ENCODE results near the gene RPS6KA3. TPM values are rescaled to one million over a fixed set of nuclear protein-coding genes. Genes with fewer than 3 reads are reported as not detected.
"Not testable (repeated sequence)": the region's sequence is repeated elsewhere in the genome, so short reads cannot be mapped to it uniquely, and the experiment has no call there.

The RPS6KA3 gene
- total RNA-seq, 1 donor from 2014 or later: 55.3 TPM

- no peak for DNase-seq (ENCODE audit: low spot score)
- H3K27ac Mint-ChIP-seq: peak overlapping the region; percentile 44
- peaks cover 59% of the 10 kb centered on the region for H3K36me3 Mint-ChIP-seq (ENCODE audit: low read depth)
- peaks cover 32% of the 10 kb centered on the region for H3K4me1 Mint-ChIP-seq (ENCODE audit: low read depth)
- no peak overlapping the region for H3K4me3 Mint-ChIP-seq (ENCODE audit: low read depth)
- no peaks in the 10 kb centered on the region for H3K9me3 Mint-ChIP-seq
- intact Hi-C loops (cut with micrococcal nuclease): no loop called here
- H3K27me3 Mint-ChIP-seq (ENCODE audit: low read depth): no peaks in the 10 kb centered on the region
These were observed 60.6 kb downstream of the RPS6KA3 start for GRCh38 chrX:20205927-20206708.

DNA sequence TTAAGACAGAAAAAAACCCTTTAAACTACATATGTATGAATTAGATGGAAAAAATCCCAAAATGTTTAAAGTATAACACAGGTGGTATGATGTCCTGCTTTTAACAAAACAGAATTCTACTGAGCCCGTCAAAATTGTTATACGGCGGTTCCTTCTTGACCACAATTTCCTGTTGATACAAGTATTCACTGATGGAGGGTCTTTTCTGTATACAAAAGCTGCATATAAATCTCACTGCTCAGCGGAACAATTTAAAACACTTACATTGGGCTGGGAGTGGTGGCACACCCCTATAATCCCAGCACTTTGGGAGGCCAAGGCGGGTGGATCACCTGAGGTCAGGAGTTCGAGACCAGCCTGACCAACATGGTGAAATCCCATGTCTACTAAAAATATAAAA, 62.4 kb downstream of the RPS6KA3 start:
- Mint-ChIP-seq H3K9me3 (no peaks in the 10 kb centered on the region), H3K27ac (no peak overlapping the region), H3K4me1 (ENCODE audit: low read depth) (peaks cover 22% of the 10 kb centered on the region), H3K4me3 (ENCODE audit: low read depth) (no peak overlapping the region), H3K27me3 (ENCODE audit: low read depth) (no peaks in the 10 kb centered on the region), H3K36me3 (ENCODE audit: low read depth) (peaks cover 65% of the 10 kb centered on the region)
- no peak for DNase-seq (ENCODE audit: low spot score)
- intact Hi-C loops (cut with micrococcal nuclease): no loop called here

DNA sequence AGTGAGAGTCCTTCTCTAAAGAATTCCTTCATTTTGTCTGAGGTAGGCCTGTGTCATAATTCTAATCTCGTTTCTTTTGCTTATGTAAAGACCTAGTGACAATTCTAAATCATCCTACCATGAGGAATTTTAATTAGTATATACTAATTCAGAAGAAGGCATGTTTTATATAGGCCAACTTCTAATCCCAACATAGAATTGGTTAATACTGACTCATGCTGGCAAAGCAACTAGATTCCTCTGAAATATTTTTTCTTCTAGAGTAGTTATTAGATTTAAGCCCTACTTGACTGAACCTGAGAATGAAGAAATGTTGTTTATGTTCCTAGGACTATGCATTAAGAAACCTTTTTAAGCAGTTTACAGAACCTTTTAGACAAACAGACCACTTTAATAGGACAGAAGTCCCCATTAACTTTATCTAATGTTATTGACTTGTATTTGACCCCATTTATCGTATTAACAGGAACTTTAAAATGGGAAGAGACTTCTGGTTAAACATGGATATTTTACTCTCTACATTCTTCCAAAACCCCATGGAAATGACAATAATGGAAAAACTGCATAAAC, 69.0 kb downstream of the RPS6KA3 start:
- no peak for DNase-seq (ENCODE audit: low spot score)
- Mint-ChIP-seq H3K4me1 (ENCODE audit: low read depth) (peaks cover 12% of the 10 kb centered on the region), H3K4me3 (ENCODE audit: low read depth) (no peak overlapping the region), H3K27ac (no peak overlapping the region), H3K9me3 (no peaks in the 10 kb centered on the region), H3K27me3 (ENCODE audit: low read depth) (no peaks in the 10 kb centered on the region), H3K36me3 (ENCODE audit: low read depth) (peaks cover 66% of the 10 kb centered on the region)
- intact Hi-C loops (cut with micrococcal nuclease): no loop called here

DNA sequence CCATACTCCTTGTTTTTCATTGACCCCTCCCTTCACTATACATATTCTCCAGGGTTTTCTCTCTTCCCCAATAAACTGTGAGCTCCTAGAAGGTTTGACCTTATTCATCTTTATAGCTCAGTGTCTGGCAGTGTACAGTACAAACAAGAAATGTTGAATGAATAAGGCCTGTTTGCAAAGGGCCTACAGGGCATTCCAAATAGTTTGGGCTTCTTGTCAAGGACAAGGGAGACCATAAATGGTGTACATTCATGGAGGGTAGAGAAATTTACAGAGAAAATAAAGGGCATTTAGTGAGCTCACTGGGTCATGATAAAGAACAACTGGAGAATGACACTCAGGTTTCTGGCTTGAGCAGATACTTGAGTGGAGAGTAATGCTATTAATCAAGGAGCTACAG, 77.5 kb downstream of the RPS6KA3 start:
- Mint-ChIP-seq H3K36me3 (ENCODE audit: low read depth) (peaks cover 47% of the 10 kb centered on the region), H3K4me1 (ENCODE audit: low read depth) (no peaks in the 10 kb centered on the region), H3K4me3 (ENCODE audit: low read depth) (no peak overlapping the region), H3K27me3 (ENCODE audit: low read depth) (no peaks in the 10 kb centered on the region), H3K27ac (no peak overlapping the region), H3K9me3 (no peaks in the 10 kb centered on the region)
- intact Hi-C loops (cut with micrococcal nuclease): no loop called here
- no peak for DNase-seq (ENCODE audit: low spot score)

DNA sequence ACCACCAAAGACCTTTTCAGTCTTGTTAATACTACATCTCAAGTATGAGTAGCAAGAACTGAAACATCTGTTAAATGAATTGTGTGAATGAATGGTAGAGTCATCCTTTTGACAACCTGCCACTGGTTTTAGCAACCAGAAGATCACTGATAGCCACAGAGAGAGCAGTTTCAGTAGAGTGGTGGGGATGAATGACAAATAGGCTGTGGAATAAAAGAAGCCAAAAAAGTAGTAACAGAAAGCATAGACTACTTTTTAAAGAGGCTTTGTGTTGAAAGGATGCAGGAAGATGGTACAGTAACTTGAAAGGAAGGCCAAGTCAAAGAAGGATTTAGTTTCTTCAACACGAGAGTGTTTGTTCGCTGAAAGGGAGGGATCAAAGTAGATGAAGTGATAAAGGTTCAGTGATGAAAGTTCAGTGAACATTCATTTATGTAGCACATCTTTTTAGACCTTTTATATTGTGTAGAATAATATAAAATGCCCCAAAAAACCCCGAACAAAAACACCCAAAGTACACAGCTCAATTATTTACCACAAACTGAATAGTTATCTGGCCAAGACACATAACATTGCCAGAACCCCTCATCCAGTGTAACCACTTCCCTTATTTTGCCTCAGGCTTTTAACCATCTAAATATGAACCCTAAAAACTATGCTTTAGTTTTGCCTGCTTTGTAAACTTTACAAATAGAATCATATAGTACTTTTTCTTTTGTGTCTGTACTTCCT, 84.9 kb downstream of the RPS6KA3 start:
- intact Hi-C loops (cut with micrococcal nuclease): no loop called here
- H3K4me1 Mint-ChIP-seq (ENCODE audit: low read depth): peaks cover 14% of the 10 kb centered on the region

DNA sequence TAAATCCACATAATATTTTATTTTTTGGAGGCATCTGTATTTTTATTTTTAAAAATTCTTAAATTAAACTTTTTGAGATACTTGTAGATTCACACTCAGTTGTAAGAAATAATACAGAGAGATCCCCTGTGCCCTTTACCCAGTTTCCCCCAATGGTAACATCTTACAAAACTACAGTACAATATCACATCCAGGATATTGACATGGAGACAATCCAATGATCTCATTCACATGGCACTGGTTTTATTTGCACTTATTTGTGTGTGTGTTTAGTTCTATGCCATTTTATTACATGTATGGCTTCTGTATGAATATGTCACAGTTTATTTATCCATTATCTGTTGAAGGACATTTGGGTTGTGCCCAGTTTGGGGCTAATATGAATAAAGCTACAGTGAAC, 89.6 kb downstream of the RPS6KA3 start:
- intact Hi-C loops (cut with micrococcal nuclease): no loop called here
- Mint-ChIP-seq H3K4me1 (ENCODE audit: low read depth) (peaks cover 7% of the 10 kb centered on the region), H3K27ac (no peak overlapping the region), H3K27me3 (ENCODE audit: low read depth) (no peaks in the 10 kb centered on the region), H3K4me3 (ENCODE audit: low read depth) (no peak overlapping the region), H3K36me3 (ENCODE audit: low read depth) (peaks cover 44% of the 10 kb centered on the region), H3K9me3 (no peaks in the 10 kb centered on the region)
- no peak for DNase-seq (ENCODE audit: low spot score)

More for the DNA sequence above, 84.9 kb downstream of the RPS6KA3 start:
- Mint-ChIP-seq H3K4me3 (ENCODE audit: low read depth) (peak overlapping the region; percentile 33), H3K27me3 (ENCODE audit: low read depth) (no peaks in the 10 kb centered on the region), H3K27ac (peak overlapping the region; percentile 92), H3K36me3 (ENCODE audit: low read depth) (peaks cover 59% of the 10 kb centered on the region), H3K9me3 (no peaks in the 10 kb centered on the region)
- DNase-seq (ENCODE audit: low spot score): no peak

DNA sequence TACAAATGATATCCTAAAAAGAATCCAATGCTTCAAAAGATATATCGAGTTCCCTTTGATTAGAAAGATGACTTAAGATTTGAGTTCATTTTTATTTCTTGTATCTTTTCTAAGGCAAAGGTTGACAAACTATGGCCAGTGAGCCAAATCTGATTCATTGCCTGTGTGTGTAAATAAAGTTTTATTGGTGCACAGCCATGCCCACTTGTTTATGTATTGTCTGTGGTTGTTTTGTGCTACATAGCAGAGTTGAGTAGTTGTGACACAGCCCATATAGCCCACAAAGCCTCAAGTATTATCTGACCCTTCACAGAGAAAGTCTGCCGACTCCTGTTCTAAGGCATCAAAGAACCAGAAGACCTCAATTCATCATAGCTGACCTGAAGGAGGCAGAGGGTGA, 92.9 kb downstream of the RPS6KA3 start:
- Mint-ChIP-seq H3K27ac (no peak overlapping the region), H3K9me3 (no peaks in the 10 kb centered on the region), H3K36me3 (ENCODE audit: low read depth) (peaks cover 34% of the 10 kb centered on the region), H3K27me3 (ENCODE audit: low read depth) (no peaks in the 10 kb centered on the region), H3K4me1 (ENCODE audit: low read depth) (no peaks in the 10 kb centered on the region), H3K4me3 (ENCODE audit: low read depth) (no peak overlapping the region)
- intact Hi-C loops (cut with micrococcal nuclease): no loop called here
- DNase-seq (ENCODE audit: low spot score): no peak

DNA sequence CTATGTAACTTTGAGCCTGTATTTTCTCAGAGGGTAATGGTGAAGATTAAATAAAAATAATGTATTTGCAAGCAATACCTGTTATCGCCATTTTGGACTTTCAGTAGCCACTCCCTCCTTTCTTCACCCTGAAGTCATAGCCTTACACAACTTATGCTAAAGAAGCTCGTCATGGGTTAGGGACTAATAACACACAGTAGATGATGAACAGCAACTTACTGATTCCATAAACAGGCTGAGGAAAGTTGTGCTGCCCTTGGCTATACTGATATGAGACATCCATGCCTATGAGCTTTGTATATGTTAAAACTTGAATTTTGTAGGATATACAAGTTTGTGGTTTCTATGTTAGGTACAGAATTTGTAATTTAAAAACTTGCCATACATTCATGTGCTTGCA, 93.4 kb downstream of the RPS6KA3 start:
- no peaks in the 10 kb centered on the region for H3K4me1 Mint-ChIP-seq (ENCODE audit: low read depth)
- no peak for DNase-seq (ENCODE audit: low spot score)
- intact Hi-C loops (cut with micrococcal nuclease): no loop called here
- H3K27me3 Mint-ChIP-seq (ENCODE audit: low read depth): no peaks in the 10 kb centered on the region
- H3K27ac Mint-ChIP-seq: no peak overlapping the region
- H3K9me3 Mint-ChIP-seq: no peaks in the 10 kb centered on the region
- H3K4me3 Mint-ChIP-seq (ENCODE audit: low read depth): no peak overlapping the region
- peaks cover 33% of the 10 kb centered on the region for H3K36me3 Mint-ChIP-seq (ENCODE audit: low read depth)

GRCh38 chrX:20171887-20172286, 94.8 kb downstream of the RPS6KA3 start:
- Mint-ChIP-seq H3K4me1 (ENCODE audit: low read depth) (no peaks in the 10 kb centered on the region), H3K36me3 (ENCODE audit: low read depth) (peaks cover 32% of the 10 kb centered on the region), H3K4me3 (ENCODE audit: low read depth) (no peak overlapping the region), H3K27me3 (ENCODE audit: low read depth) (no peaks in the 10 kb centered on the region), H3K9me3 (no peaks in the 10 kb centered on the region), H3K27ac (no peak overlapping the region)
- no peak for DNase-seq (ENCODE audit: low spot score)
- intact Hi-C loops (cut with micrococcal nuclease): loop anchor here (1.0 kb wide), 1 partner anchor 10 kb away; no protein-coding TSS in a partner anchor

- intact Hi-C loops (cut with micrococcal nuclease): loop anchor here (1.0 kb wide), 1 partner anchor 10 kb away; no protein-coding TSS in a partner anchor
- DNase-seq (ENCODE audit: low spot score); H3K27ac Mint-ChIP-seq; H3K9me3 Mint-ChIP-seq; H3K4me3 Mint-ChIP-seq (ENCODE audit: low read depth); H3K4me1 Mint-ChIP-seq (ENCODE audit: low read depth); H3K27me3 Mint-ChIP-seq (ENCODE audit: low read depth): not testable (repeated sequence)
- peaks cover 49% of the 10 kb centered on the region for H3K36me3 Mint-ChIP-seq (ENCODE audit: low read depth)
These were observed 104.2 kb downstream of the RPS6KA3 start for GRCh38 chrX:20162516-20162915.

DNA sequence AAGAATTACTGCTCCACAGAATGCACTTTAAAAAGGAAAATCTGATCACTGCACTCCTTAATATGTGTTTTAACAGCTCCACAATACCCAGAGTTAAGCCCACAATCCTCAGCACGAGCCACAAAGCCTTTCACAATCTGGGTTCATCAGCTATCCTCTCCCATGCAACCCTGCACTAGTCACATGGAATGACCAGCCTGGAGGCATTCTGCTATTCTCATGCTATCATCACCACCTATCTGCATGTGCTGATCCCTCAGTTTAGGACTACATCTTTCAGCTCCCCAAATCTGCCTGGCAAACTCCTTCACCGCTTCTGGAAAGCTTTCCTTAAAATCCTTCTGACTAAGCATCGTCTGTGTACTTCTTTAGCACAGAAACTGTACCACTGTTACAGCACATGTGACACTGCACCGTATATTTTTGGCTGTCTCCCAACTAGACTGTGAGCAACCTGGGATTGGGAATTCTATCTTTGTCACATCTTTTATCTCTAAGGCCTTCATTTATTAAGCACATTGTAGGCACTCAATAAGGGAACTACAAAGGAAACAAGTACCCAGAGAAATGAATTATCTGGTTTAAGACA, 106.8 kb downstream of the RPS6KA3 start:
- Mint-ChIP-seq H3K27ac (no peak overlapping the region), H3K27me3 (ENCODE audit: low read depth) (no peaks in the 10 kb centered on the region), H3K9me3 (no peaks in the 10 kb centered on the region), H3K4me1 (ENCODE audit: low read depth) (no peaks in the 10 kb centered on the region), H3K36me3 (ENCODE audit: low read depth) (peaks cover 52% of the 10 kb centered on the region), H3K4me3 (ENCODE audit: low read depth) (no peak overlapping the region)
- intact Hi-C loops (cut with micrococcal nuclease): no loop called here
- no peak for DNase-seq (ENCODE audit: low spot score)

DNA sequence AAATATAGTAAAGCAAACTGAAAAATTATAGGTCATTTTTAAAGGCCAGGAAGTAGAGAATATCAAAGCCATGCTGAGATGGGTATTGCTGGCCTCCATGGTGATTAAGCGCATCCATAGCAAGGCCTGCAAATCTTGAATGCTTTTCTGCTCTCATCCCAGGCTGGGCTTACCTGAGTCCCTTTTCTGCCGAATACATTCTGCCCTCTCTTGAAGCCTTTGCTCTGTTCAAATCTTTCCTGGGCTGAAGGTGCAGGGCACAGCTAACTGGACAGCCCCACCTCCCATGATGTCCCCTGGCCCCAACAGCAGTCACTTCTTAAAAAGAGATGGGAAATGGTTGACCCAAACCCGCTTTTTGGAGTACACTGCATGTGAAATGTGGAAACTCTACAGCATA, 115.0 kb downstream of the RPS6KA3 start:
- Mint-ChIP-seq H3K27me3 (ENCODE audit: low read depth) (no peaks in the 10 kb centered on the region), H3K36me3 (ENCODE audit: low read depth) (peaks cover 41% of the 10 kb centered on the region), H3K27ac (no peak overlapping the region), H3K4me3 (ENCODE audit: low read depth) (no peak overlapping the region), H3K4me1 (ENCODE audit: low read depth) (peaks cover 2% of the 10 kb centered on the region), H3K9me3 (no peaks in the 10 kb centered on the region)
- intact Hi-C loops (cut with micrococcal nuclease): no loop called here
- no peak for DNase-seq (ENCODE audit: low spot score)

DNA sequence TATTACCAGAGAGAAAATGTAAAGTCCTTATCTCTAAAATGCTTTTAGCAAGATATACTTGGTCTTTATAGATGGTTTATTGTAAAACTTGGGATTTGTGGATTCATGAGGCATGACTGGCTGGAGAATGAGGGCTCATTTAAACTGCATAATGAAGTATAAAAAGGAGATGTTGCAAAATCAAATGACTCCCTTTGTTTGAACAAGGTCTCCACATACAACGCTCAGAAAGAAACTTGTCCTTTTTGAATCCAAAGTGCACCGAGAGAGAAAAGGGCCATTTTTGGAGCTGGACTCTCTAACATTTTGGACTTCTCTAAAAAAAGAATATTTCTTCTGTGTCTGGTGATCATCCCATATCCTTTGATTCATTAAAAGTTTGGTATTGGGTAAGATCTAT, 117.4 kb downstream of the RPS6KA3 start:
- intact Hi-C loops (cut with micrococcal nuclease): no loop called here
- H3K27ac Mint-ChIP-seq: no peak overlapping the region
- H3K9me3 Mint-ChIP-seq: no peaks in the 10 kb centered on the region
- H3K4me1 Mint-ChIP-seq (ENCODE audit: low read depth): peaks cover 8% of the 10 kb centered on the region
- no peaks in the 10 kb centered on the region for H3K27me3 Mint-ChIP-seq (ENCODE audit: low read depth)
- DNase-seq (ENCODE audit: low spot score): no peak
- peaks cover 25% of the 10 kb centered on the region for H3K36me3 Mint-ChIP-seq (ENCODE audit: low read depth)
- H3K4me3 Mint-ChIP-seq (ENCODE audit: low read depth): no peak overlapping the region
